HG02840 (cell line): ENCODE measurements around the gene PCBP4.

Source experiments
- ATAC-seq: cut with Tn5 transposase; IDR thresholded peaks from one replicate; pipeline ENCODE4 v1.9.1; 2021; ENCODE audit warnings: mild to moderate bottlenecking, moderate library complexity, moderate number of reproducible peaks; ENCODE audit not compliant: unreplicated experiment, low FRiP score

Gene PCBP4

GRCh38 chr3:51974963-51975851 lies 8.0 kb upstream of the PCBP4 start, which contains the start of gene ABHD14A:
Gene ABHD14A, plus strand, starts transcription at chr3:51975064. Its CDS starts 72 bp downstream, at chr3:51975136.
- ATAC-seq, result no peak

DNA sequence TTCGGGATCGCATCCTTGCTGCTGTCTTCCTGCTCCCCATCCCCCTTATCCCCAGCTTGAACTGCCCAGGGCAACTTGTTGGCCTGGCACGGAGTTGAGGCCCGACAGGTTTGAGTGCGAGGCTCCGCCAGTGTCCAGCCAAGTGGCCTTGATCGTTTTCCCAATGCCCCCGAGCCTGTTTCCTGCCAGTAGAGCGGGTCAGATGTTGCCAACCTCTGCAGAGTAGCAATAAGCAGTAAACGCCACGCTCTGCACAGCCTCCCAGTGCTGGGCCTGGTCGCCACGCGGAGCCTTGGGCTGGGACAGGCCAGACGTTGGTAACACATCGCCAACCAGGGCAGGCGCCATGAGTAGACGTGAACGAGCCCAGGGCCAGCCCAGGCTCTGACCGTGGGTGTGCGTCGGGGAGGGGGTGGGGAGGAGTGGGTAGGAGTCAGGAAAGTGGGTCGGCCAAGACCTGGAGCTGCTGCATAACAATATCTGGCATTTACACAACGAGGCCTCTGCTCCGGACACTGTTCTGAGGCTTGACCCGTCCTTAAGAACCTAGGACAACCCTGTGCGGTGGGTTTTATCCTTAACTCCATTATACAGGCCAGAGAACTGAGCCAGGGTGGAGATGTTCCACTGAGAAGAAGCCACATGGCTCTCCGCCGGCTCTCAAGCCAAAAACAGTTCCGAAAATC lies 7.2 kb upstream of the PCBP4 start:
- no peak for ATAC-seq

- ATAC-seq, result no peak
Measured at GRCh38 chr3:51971350-51971749, 4.1 kb upstream of the PCBP4 start.

DNA sequence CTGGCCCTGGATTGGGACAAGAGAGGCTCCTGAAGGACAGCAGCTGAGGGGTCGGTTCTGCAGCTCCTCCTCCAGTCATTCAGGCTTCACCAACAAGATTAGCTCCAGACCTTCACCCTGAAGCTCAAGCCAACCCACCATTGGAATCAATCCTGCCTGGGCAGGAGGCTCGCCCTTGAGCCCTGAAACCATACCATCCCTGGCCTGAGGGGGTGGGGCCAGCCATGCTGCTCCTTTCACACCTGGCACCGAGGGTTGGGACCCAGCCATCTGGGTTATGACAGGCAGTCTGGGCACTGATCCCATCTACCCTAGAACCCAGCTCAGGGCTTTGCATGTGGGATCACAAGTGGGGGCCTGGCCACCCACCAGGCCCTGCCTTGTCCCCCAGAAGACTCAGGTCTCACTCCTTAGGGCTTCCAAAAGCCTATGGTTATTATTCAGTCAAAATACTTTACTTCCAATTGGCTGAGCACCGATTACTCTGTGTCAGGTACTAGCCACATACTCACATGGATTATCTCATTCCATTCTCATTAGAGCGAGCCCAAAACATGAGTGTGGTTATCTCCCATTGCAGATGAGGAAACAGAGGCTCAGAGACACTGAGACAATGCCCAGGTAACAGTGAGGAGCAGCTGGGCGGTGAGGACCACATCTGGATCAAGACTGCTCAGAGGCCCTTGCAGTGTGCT lies 3.5 kb upstream of the PCBP4 start:
- no peak for ATAC-seq

GRCh38 chr3:51969841-51970240 lies 2.6 kb upstream of the PCBP4 start:
- ATAC-seq, result no peak

DNA sequence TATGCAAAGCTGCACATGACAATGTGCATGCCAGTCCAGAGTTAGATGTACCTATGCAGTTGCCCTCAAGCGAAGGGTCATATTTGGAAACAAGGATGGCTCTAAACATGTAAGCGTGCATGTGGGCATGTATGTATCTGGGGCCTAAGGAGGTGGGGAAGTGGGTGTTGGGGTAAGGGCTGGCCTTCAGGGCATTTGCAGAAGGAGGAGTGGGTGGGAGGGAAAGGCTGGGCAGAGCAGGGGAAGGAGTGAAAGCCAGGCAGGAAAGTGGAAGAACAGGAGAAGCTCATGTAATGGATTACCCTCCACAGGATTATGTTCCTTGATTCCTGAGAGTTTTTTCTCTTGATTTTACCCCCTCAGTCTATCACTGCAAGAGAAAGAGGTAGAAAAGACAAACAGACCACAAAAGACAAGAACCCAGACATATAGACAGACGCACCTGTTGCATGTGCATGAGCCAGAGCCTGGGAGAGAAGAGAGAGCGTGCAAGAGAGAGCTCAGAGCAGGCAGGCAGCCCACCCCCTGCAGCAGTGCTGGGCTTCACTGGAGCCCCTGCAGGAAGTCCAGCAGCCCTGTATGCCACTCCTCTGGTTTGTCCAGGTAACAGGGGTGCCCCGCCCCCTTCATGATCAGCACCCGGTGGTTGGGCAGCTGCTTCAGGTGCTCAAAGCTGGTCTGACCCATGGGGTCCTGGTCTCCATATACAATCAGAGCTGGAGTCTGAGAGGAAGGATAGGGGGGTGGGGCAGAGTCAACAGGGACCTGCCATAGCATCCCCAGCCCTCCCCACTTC lies 1.8 kb upstream of the PCBP4 start:
- no peak for ATAC-seq

GRCh38 chr3:51968170-51968775 lies 1.0 kb upstream of the PCBP4 start:
- no peak for ATAC-seq

DNA sequence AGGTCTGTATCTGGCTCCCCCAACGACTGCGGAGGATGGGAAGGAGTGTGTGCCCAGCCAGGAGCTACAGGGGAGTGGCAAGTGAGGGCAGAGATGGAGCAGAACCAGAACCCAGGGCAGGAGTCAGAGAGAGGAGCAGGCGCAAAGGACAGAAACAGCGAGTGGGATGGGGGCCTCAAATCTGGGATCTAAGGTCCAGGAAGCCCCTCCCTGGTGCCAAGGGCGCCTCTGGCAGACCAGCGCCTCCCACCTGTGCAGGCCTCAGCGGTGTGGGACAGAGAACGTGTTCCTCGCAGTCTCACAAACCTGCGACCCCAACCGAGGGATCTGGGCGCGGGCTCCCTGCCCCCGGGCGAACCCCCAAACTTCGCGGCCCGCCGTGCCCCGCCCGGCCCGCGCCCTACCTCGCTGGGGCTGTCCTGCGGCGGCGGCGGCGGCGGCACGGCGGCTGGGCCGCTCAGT lies 301 bp downstream of the PCBP4 start:
- ATAC-seq, result no peak

DNA sequence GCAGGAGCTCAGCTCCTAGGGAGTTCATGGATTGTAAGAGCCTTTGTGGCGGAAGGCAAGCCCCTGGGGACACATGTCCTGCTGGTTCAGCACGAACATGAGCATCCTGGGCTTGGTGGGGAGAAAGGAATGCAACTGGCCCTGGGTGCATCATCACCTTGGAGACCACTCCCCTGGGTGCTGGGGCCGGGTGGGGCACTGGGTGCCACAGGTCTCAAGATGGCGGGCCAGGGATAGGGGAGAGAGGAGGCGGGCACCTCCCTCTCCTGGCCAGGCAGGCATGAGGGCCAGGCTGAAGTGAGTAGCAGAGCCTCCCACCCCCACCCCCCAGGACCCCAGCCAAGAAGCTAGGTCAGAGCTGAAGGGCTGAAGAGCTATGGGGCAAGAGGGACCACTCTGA lies 768 bp downstream of the PCBP4 start:
- ATAC-seq, result no peak

DNA sequence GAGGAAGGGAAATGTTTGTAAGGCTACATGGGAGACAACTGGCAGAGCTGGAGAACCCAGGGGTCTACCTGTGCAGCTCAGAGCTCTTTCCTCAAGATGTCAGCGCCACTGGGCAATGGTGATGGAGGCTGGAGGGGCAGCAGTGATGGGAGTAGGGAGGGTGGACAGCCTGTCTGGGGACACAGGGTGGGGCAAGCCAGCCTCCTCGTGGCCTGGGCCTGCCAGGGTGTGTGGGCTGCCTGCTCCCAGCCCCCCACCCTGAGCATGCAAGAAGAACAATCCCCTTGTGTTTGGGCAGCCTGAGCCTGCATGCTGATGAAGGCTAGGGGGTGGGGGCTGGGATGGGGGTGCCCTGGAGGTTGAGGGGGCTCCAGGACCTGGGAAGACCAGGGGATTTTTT lies 1.2 kb downstream of the PCBP4 start:
- no peak for ATAC-seq

DNA sequence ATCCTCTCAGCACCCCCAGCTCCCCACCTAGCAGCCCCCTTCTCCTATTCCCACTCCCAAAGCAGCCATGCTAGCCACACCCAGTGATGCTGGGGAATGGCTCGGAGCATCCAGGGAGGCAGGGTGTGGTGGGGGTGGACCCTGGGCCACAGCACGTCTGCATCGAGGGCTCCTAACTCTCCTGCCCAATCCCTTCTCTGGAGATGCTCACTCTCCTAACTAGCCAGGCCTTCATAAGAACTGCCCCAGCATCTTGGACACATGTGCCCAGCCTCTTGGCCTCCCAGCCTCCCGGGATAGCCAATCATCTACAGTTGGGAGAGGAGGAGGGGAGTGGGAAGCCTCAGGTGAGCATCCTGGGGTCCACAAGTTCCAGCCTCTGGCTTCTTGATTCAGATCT lies 2.7 kb downstream of the PCBP4 start:
- no peak for ATAC-seq

DNA sequence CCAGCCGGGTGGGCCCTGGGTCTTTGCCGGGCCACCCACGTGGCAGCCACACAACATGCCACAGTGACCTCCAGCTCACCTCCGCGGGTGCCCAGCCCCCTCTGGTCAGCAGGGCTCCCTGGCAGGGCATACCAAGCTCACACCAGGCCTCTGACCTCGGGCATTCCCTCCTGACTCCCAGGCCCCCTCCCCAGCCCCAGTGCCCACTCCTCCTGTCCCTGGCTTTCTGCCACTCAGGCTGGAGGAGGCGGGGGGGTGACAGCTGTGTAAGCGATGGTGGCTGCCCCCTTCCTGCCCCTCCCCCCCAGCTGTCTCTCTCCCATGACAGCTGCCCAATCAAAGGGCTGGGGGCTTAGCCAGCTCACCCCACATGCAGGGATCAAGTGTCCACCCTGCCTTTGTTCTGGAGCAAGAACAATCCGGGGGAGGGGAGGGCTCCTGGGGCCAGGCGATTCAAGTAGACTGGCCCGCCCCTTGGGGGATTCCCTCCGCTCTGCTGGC lies 3.3 kb downstream of the PCBP4 start:
- no peak for ATAC-seq

- ATAC-seq, result no peak
Measured at GRCh38 chr3:51962854-51963530, 4.3 kb downstream of the PCBP4 start.

GRCh38 chr3:51961602-51962569 lies 5.4 kb downstream of the PCBP4 start:
- ATAC-seq, result no peak

- ATAC-seq, result no peak
Measured at GRCh38 chr3:51961011-51961410, 6.2 kb downstream of the PCBP4 start.

DNA sequence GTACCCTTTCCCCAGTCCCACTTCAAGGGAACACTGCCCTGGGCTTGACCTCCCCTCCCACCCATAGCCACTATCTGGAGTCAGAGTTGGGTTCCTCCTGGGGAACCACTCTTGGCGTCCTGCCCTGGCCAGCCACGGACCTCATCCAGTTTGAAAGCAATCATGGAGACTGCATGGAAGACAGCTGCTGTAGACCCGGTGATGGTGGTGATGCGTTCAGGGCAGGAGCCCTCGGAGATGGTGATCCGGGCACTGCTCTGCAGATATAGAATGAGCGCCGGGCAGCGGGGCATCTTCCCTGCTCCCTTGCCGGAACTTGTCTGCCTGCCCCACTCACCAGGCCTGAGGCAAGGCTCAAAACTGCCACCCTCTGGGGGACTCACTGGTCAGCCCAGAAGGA lies 6.9 kb downstream of the PCBP4 start:
- ATAC-seq, result no peak

GRCh38 chr3:51959651-51960050 lies 7.6 kb downstream of the PCBP4 start:
- no peak for ATAC-seq
